Fibroblast of pulmonary artery (primary cell): ENCODE measurements around the gene SPTAN1.

Source experiments
- DNase-seq: peaks from one replicate; pipeline ENCODE4 v3.0.0-alpha.2; 2010; ENCODE audit warnings: low read depth
- H3K4me3 ChIP-seq: replicated peaks from 2 replicates; pipeline ENCODE4 v1.5.1; 2011; ENCODE audit warnings: low read depth, mild to moderate bottlenecking, control low read depth, low read length, moderate library complexity
- TF ChIP-seq, protein P1 (sequence below): IDR thresholded peaks from 2 replicates; pipeline ENCODE4 v1.5.1; 2011; ENCODE audit warnings: mild to moderate bottlenecking, control low read depth, low read length, inconsistent platforms; ENCODE audit errors: missing control alignments

Gene SPTAN1

DNA sequence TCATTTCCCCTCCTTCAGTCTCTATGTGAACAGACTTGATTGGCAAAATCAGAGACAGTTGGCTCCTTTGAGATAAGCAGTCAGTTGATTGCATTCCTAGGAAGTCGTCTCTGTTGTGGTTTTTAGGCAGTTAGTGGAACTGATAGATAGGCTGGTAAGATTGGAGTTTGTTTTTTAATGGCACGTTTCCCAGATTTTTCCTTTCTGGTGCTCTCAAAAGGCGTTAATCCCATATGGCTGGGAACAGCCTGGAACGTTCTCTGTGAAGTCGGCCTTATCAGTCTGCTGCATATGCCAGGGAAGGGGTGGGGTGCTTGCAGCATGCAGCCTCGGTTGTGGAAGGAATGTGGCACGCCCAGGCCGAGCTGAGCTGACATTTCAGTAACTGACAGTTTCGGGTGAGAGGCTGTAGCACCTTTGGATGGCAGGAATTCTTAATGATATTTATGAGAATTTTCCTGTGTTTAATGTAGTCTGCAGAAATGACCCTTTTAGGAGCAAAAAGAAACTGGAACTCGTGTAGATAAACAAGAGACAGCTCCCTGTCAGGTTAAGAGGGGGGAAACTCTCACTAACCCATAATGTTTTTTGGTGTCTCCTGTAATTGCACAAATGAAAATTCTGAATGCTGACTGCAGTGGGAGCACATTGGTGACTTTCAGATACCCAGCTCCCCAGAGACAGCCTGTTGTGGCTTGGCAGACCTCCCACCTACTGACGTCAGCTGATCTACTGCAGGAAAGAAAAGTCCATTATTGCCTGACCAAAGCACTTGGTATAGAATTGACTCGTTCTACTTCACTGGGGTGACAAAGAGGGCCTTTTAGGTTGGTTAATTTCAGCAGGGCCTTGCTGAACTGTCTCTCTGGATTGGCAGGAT is 6.3 kb downstream of the SPTAN1 start:
- peak overlapping the region; percentile 32 for H3K4me3 ChIP-seq
- TF ChIP-seq, protein P1, sequence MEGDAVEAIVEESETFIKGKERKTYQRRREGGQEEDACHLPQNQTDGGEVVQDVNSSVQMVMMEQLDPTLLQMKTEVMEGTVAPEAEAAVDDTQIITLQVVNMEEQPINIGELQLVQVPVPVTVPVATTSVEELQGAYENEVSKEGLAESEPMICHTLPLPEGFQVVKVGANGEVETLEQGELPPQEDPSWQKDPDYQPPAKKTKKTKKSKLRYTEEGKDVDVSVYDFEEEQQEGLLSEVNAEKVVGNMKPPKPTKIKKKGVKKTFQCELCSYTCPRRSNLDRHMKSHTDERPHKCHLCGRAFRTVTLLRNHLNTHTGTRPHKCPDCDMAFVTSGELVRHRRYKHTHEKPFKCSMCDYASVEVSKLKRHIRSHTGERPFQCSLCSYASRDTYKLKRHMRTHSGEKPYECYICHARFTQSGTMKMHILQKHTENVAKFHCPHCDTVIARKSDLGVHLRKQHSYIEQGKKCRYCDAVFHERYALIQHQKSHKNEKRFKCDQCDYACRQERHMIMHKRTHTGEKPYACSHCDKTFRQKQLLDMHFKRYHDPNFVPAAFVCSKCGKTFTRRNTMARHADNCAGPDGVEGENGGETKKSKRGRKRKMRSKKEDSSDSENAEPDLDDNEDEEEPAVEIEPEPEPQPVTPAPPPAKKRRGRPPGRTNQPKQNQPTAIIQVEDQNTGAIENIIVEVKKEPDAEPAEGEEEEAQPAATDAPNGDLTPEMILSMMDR, result no peak
- DNase-seq, result peak; percentile 95

DNA sequence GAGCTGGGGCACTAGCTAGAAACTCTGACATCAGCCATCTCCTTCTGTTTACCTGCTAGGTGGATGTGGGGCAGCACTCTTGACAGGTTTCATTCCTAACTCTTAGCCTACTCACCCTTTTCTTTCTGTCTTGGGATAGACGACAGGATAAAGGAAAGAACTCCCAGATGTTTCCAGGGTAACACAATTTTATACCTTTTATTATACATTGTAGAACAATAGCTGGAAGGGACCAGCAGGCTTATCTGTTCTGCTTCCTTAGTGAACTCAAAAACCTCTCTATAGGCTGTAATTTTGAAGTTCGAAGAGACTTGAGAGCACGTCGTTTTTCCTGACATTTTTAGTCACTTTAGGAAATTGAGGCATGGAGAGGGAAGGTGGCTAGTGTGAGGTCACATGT is 13.2 kb downstream of the SPTAN1 start:
- DNase-seq, result no peak
- no peak overlapping the region for H3K4me3 ChIP-seq
- TF ChIP-seq, protein P1, result no peak

DNA sequence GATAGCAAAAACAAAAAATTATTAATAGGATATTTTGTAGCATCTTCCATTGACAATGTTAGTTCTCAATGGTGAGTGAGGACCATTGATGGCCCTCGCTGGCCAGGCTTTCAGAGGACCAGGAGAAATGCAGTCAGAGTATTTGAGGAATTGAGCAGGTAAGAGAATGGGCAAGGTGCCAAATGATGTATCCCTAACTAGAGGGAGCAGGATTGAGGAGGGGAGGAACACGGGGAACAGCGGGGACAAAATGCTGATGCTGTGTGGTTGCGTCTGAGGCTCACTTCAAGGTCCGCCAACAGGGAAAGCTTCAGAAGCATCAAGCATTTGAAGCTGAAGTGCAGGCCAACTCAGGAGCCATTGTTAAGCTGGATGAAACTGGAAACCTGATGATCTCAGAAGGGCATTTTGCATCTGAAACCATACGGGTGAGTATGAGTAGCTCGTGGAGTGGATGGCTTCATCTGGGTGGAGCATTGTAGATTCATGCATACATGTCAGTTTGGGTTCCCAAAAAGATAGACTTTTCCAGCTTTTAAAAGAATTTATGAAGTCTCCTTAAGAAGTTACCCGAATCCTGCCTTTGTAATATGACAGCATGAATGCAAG is 16.2 kb downstream of the SPTAN1 start:
- H3K4me3 ChIP-seq, result no peak overlapping the region
- no peak for DNase-seq
- TF ChIP-seq, protein P1, result no peak

DNA sequence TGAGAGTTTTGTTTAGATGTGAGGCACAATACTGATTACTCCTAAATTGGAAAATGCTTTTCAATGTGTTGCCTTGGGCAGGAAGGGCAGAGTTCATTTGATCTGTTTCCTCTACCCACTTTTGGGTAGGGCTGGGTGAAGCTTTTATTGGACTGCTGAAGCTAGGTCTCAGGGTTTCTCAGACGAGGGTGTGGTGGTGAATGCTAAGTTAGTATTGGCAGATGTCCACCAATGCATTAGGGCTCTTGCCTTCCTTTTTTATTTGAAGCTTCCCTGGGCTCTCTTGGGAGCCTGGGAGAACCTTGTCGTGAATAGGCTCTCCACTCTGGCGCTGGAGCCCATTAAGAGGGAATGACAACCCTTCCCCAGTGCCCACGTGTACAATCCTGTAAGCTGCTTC is 23.1 kb downstream of the SPTAN1 start:
- DNase-seq, result peak; percentile 26
- H3K4me3 ChIP-seq, result no peak overlapping the region
- TF ChIP-seq, protein P1, result no peak

DNA sequence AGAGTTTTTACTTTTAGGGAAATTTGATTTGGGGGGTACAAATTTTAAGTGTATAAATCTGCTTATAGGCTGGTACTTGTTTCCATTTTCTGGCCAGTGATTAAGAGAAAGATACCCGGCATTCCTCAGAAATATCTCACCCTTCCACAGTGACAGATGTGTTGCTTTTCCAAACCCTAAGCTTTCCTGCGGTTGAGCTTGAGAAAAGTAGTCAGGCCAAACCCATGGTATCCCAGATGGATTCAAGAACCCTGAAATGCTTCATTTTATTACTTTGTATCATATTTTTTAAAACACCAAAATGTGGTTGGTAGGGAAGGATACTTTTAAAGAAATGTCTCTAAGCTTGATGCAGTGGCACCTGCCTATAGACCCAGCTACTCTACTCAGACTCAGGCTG is 23.5 kb downstream of the SPTAN1 start:
- TF ChIP-seq, protein P1, result no peak
- no peak for DNase-seq
- no peak overlapping the region for H3K4me3 ChIP-seq

DNA sequence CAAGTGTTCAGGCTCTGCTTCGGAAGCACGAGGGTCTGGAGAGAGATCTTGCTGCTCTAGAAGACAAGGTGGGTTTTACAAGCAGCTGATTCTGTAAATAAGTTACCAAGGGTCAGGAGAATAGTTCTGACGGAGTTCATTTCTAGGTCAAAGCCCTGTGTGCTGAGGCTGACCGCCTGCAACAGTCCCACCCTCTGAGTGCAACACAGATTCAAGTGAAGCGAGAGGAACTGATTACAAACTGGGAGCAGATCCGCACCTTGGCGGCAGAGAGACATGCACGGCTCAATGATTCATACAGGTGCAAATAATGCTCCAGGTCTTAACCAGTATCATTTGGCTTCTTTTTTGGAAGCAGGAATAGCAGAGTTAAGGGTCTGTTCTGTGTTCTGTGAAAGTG is 24.8 kb downstream of the SPTAN1 start:
- TF ChIP-seq, protein P1, result no peak
- DNase-seq, result no peak
- no peak overlapping the region for H3K4me3 ChIP-seq

DNA sequence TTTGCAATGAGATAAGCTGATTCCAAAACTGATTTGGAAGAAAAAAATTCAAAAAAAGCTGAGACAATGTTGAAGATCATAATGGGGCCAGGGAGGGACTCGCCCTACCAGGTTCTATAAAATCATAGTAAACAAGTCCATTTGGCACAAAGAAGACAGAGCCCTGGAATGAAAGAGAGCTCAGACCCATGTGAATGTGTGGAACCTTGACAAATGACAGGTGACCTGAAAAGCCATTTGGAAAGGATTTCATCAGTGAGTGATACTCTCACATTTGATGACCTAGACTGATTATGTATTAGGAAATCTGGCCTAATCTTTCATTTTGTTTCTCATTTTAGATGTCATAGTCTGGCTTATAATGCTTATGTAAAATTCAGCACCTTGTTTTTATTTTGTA is 26.8 kb downstream of the SPTAN1 start:
- DNase-seq, result no peak
- TF ChIP-seq, protein P1, result no peak
- no peak overlapping the region for H3K4me3 ChIP-seq
